SH-SY5Y (cell line): ENCODE data around the gene NRTN.

Experiments used
- GATA2 ChIP-seq: IDR thresholded peaks from 2 replicates; pipeline ENCODE4 v1.6.1; 2011; ENCODE audit warnings: mild to moderate bottlenecking, low read depth, low read length
- GATA3 ChIP-seq: IDR thresholded peaks from 2 replicates; pipeline ENCODE4 v1.6.1; 2011; ENCODE audit warnings: low read depth, mild to moderate bottlenecking, low read length, moderate library complexity

DNA sequence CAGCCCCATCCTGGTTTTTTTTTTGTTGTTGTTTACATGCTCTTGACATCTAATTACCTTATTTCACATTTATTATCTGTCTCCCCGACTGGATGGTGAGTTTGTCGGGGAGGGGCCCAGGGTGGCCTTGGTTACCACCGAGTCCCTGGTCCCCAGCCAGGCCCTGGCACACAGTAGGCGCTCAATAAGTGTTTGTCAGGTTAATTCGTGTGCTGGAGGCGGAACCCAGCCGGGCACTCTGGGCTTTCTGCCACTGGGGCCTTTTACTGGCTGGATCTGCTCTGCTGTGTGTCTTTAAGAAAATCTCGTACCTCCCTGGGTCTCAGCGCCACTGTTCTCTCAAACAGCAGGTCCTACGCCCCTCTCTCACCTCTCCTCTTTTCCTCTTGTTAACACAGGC, 4.6 kb downstream of the NRTN start:
- TF ChIP-seq GATA2, result no peak
- no peak for TF ChIP-seq GATA3
